ENCODE measurements around the gene CWH43.

- TF ChIP-seq CTCF (conservative IDR thresholded peaks at IDR 0.05; ENCODE audit: low read depth, low read length) (no peak), EZH2 (IDR thresholded peaks at IDR 0.05; ENCODE audit: low read length, unreplicated experiment) (no peak)
Observed at GRCh38 chr4:48949518-48950219, 36.4 kb upstream of the CWH43 start.

Measured in PC-3 (cell line).